ENCODE results near the gene SORCS2. TPM values are rescaled to one million over a fixed set of nuclear protein-coding genes. Genes with fewer than 3 reads are reported as not detected.

SORCS2 gene
- total RNA-seq, 4 donors from 2014 or later = 0.48 to 1.8 (median 0.68) TPM; not detected in 1

GRCh38 chr4:7637971-7638370 lies 445.6 kb downstream of the SORCS2 start:
- no peak for DNase-seq
- WGBS, 2 donors (ENCODE audit: low coverage in 1 of 2) = 67 to 83% methylated on average over 3 to 11 of the region's 11 CpGs
- H3K4me1 ChIP-seq = no peaks in the 10 kb centered on the region
- no peaks in the 10 kb centered on the region for H3K27me3 ChIP-seq
- H3K4me3 ChIP-seq = no peak overlapping the region
- H3K36me3 ChIP-seq = no peaks in the 10 kb centered on the region
- H3K27ac ChIP-seq = no peak overlapping the region
- intact Hi-C loops (cut with DNase I; ENCODE audit: low total_unique reads) (no loop called here), in situ Hi-C loops (cut with MboI; ENCODE audit: low pct_ligation_motif_present in 1 of 4, low pct_unique_long_range_greater_than_20kb in 1 of 4, low sequenced_read_pairs in 3 of 4) (no loop called here)
- no peaks in the 10 kb centered on the region for H3K9me3 ChIP-seq
- no peak for TF ChIP-seq POLR2AphosphoS5 (IDR thresholded peaks at IDR 0.05)
- TF ChIP-seq EP300 (IDR thresholded peaks at IDR 0.05; ENCODE audit: low read depth) = no peak
- TF ChIP-seq CTCF (IDR thresholded peaks at IDR 0.05) = no peak
- no peak for TF ChIP-seq POLR2A (IDR thresholded peaks at IDR 0.05)

GRCh38 chr4:7638489-7638888 lies 446.2 kb downstream of the SORCS2 start:
- no peak overlapping the region for H3K4me3 ChIP-seq
- in situ Hi-C loops (cut with MboI; ENCODE audit: low pct_ligation_motif_present in 1 of 4, low pct_unique_long_range_greater_than_20kb in 1 of 4, low sequenced_read_pairs in 3 of 4) = no loop called here
- 80 to 88% methylated on average over 1 to 10 of the region's 12 CpGs for WGBS, 2 donors (ENCODE audit: low coverage in 1 of 2)
- DNase-seq = no peak
- intact Hi-C loops (cut with DNase I; ENCODE audit: low total_unique reads) = no loop called here
- H3K27me3 ChIP-seq = no peaks in the 10 kb centered on the region
- no peak for TF ChIP-seq CTCF (IDR thresholded peaks at IDR 0.05)
- no peak for TF ChIP-seq POLR2A (IDR thresholded peaks at IDR 0.05)
- no peak for TF ChIP-seq POLR2AphosphoS5 (IDR thresholded peaks at IDR 0.05)
- no peak for TF ChIP-seq EP300 (IDR thresholded peaks at IDR 0.05; ENCODE audit: low read depth)
- H3K27ac ChIP-seq = no peak overlapping the region
- H3K4me1 ChIP-seq = no peaks in the 10 kb centered on the region
- no peaks in the 10 kb centered on the region for H3K36me3 ChIP-seq
- H3K9me3 ChIP-seq = no peaks in the 10 kb centered on the region

GRCh38 chr4:7638984-7639789 lies 446.8 kb downstream of the SORCS2 start:
- Histone ChIP-seq H3K36me3 (no peaks in the 10 kb centered on the region), H3K9me3 (no peaks in the 10 kb centered on the region), H3K4me3 (no peak overlapping the region), H3K27ac (no peak overlapping the region), H3K27me3 (no peaks in the 10 kb centered on the region), H3K4me1 (no peaks in the 10 kb centered on the region)
- DNase-seq = no peak
- intact Hi-C loops (cut with DNase I; ENCODE audit: low total_unique reads) (no loop called here), in situ Hi-C loops (cut with MboI; ENCODE audit: low pct_ligation_motif_present in 1 of 4, low pct_unique_long_range_greater_than_20kb in 1 of 4, low sequenced_read_pairs in 3 of 4) (no loop called here)
- 82 to 83% methylated on average over 4 to 6 of the region's 7 CpGs for WGBS, 2 donors (ENCODE audit: low coverage in 1 of 2)
- TF ChIP-seq CTCF (IDR thresholded peaks at IDR 0.05) = no peak
- no peak for TF ChIP-seq POLR2A (IDR thresholded peaks at IDR 0.05)
- TF ChIP-seq EP300 (IDR thresholded peaks at IDR 0.05; ENCODE audit: low read depth) = no peak
- TF ChIP-seq POLR2AphosphoS5 (IDR thresholded peaks at IDR 0.05) = no peak

- in situ Hi-C loops (cut with MboI; ENCODE audit: low pct_ligation_motif_present in 1 of 4, low pct_unique_long_range_greater_than_20kb in 1 of 4, low sequenced_read_pairs in 3 of 4) = no loop called here
- DNase-seq = no peak
- no peaks in the 10 kb centered on the region for H3K27me3 ChIP-seq
- H3K36me3 ChIP-seq = no peaks in the 10 kb centered on the region
- H3K27ac ChIP-seq = no peak overlapping the region
- H3K4me1 ChIP-seq = no peaks in the 10 kb centered on the region
- TF ChIP-seq EP300 (IDR thresholded peaks at IDR 0.05; ENCODE audit: low read depth) (no peak), POLR2A (IDR thresholded peaks at IDR 0.05) (no peak), CTCF (IDR thresholded peaks at IDR 0.05) (no peak), POLR2AphosphoS5 (IDR thresholded peaks at IDR 0.05) (no peak)
- no peak overlapping the region for H3K4me3 ChIP-seq
- 78 to 81% methylated on average over 5 to 6 of the region's 6 CpGs for WGBS, 2 donors (ENCODE audit: low coverage in 1 of 2)
- intact Hi-C loops (cut with DNase I; ENCODE audit: low total_unique reads) = no loop called here
- H3K9me3 ChIP-seq = no peaks in the 10 kb centered on the region
These were observed 447.8 kb downstream of the SORCS2 start for GRCh38 chr4:7640136-7640535.
